HUES48 (cell line): ENCODE data around the gene FBXW11.

Experiments used
- H3K27ac ChIP-seq: one replicate; pipeline ENCODE4 v1.7.0; 2013; ENCODE audit warnings: low read depth, low read length, inconsistent platforms
- H3K27me3 ChIP-seq: 2 replicates; pipeline ENCODE4 v1.6.1; 2013; ENCODE audit warnings: mild to moderate bottlenecking, low read length; ENCODE audit not compliant: control insufficient read depth, insufficient read depth
- H3K36me3 ChIP-seq: 2 replicates; pipeline ENCODE4 v1.6.1; 2013; ENCODE audit warnings: low read length; ENCODE audit not compliant: control insufficient read depth, insufficient read depth
- H3K4me1 ChIP-seq: 2 replicates; pipeline ENCODE4 v1.6.1; 2013; ENCODE audit warnings: mild to moderate bottlenecking, low read length; ENCODE audit not compliant: control insufficient read depth, insufficient read depth
- H3K4me3 ChIP-seq: 2 replicates; pipeline ENCODE4 v1.5.1; 2013; ENCODE audit warnings: mild to moderate bottlenecking, low read depth, low read length
- H3K9ac ChIP-seq: 2 replicates; pipeline ENCODE4 v1.6.1; 2013; ENCODE audit warnings: mild to moderate bottlenecking, low read depth, low read length, moderate library complexity
- H3K9me3 ChIP-seq: 2 replicates; pipeline ENCODE4 v1.6.1; 2013; ENCODE audit warnings: low read length; ENCODE audit not compliant: control insufficient read depth, insufficient read depth

FBXW11 gene

GRCh38 chr5:171865471-171865870 lies 141.0 kb downstream of the FBXW11 start:
- Histone ChIP-seq H3K36me3 (peaks cover 76% of the 10 kb centered on the region), H3K4me1 (no peaks in the 10 kb centered on the region), H3K27ac (no peak overlapping the region), H3K9me3 (no peaks in the 10 kb centered on the region), H3K27me3 (no peaks in the 10 kb centered on the region), H3K4me3 (no peak overlapping the region), H3K9ac (no peak overlapping the region)

DNA sequence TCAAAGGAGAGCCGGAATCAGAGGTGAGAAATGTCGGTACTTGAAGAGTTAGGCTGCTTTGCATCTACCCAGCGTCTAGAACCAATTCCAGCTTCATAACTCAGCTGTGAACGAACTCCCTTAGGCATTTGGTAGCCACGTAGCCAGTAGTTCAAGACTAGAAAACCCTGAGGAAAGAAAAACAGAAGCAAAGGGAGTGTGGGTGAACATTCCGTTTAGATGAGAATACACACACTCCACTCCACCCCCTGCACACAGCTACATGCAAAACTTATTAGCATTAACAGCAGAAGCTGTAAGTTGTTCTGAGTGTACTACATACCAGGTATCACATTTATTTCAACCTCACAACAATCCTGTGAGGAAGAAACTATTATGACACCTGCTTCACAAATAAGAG lies 142.5 kb downstream of the FBXW11 start:
- Histone ChIP-seq H3K9ac (no peak overlapping the region), H3K9me3 (no peaks in the 10 kb centered on the region), H3K36me3 (peaks cover 62% of the 10 kb centered on the region), H3K4me1 (no peaks in the 10 kb centered on the region), H3K27ac (no peak overlapping the region), H3K27me3 (no peaks in the 10 kb centered on the region), H3K4me3 (no peak overlapping the region)

GRCh38 chr5:171862624-171863023 lies 143.8 kb downstream of the FBXW11 start:
- H3K27me3 ChIP-seq: no peaks in the 10 kb centered on the region
- H3K9me3 ChIP-seq: no peaks in the 10 kb centered on the region

GRCh38 chr5:171861381-171861780 lies 145.1 kb downstream of the FBXW11 start:
- Histone ChIP-seq H3K27me3 (no peaks in the 10 kb centered on the region), H3K9ac (no peak overlapping the region), H3K4me3 (no peak overlapping the region), H3K36me3 (peaks cover 37% of the 10 kb centered on the region), H3K27ac (no peak overlapping the region), H3K9me3 (no peaks in the 10 kb centered on the region), H3K4me1 (no peaks in the 10 kb centered on the region)

More at GRCh38 chr5:171862624-171863023, 143.8 kb downstream of the FBXW11 start:
- no peak overlapping the region for H3K4me3 ChIP-seq
- no peak overlapping the region for H3K9ac ChIP-seq
- peaks cover 49% of the 10 kb centered on the region for H3K36me3 ChIP-seq
- no peak overlapping the region for H3K27ac ChIP-seq
- no peaks in the 10 kb centered on the region for H3K4me1 ChIP-seq

- H3K36me3 ChIP-seq: peaks cover 11% of the 10 kb centered on the region; the same call in 1 of the 2 replicates
- no peak overlapping the region for H3K9ac ChIP-seq
- H3K4me3 ChIP-seq: no peak overlapping the region
- no peak overlapping the region for H3K27ac ChIP-seq
- no peaks in the 10 kb centered on the region for H3K9me3 ChIP-seq
- no peaks in the 10 kb centered on the region for H3K27me3 ChIP-seq
- H3K4me1 ChIP-seq: 0 out of 2 replicates have a peak, but pooled peaks cover 2% of the 10 kb centered on the region
Measured at GRCh38 chr5:171858303-171858702, 148.1 kb downstream of the FBXW11 start.

DNA sequence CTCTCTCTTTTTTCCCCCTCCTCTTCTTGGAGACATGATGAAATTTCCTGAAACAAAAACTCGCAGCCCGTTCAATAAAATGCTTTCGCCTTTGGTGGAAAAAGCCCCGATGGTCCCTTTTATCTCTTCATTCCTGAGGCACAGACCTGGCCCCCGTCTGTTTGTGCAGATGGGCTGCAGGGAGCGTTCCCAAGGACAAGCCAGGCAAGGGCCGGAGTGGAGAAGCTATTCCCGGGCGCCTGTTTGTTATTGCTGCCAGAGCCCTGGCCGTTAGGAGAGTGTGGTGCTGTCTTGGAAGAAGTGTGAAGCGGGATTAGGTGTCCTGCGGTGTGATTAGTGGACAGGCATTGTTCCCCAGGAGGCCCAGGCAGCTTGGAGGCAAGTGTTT lies 149.0 kb downstream of the FBXW11 start:
- H3K9ac ChIP-seq: no peak overlapping the region
- 0 out of 2 replicates have a peak, but pooled peaks cover 2% of the 10 kb centered on the region for H3K4me1 ChIP-seq
- H3K36me3 ChIP-seq: peaks cover 4% of the 10 kb centered on the region; the same call in 1 of the 2 replicates
- no peaks in the 10 kb centered on the region for H3K27me3 ChIP-seq
- no peak overlapping the region for H3K27ac ChIP-seq
- no peaks in the 10 kb centered on the region for H3K9me3 ChIP-seq
- no peak overlapping the region for H3K4me3 ChIP-seq

- 0 out of 2 replicates have a peak, but pooled peaks cover 3% of the 10 kb centered on the region for H3K4me1 ChIP-seq
- no peak overlapping the region for H3K9ac ChIP-seq
- H3K27ac ChIP-seq: no peak overlapping the region
- 0 out of 2 replicates have a peak, but pooled peaks cover 4% of the 10 kb centered on the region for H3K36me3 ChIP-seq
- no peaks in the 10 kb centered on the region for H3K9me3 ChIP-seq
- H3K27me3 ChIP-seq: no peaks in the 10 kb centered on the region
- H3K4me3 ChIP-seq: no peak overlapping the region
Measured at GRCh38 chr5:171855798-171856763, 150.4 kb downstream of the FBXW11 start.

- H3K36me3 ChIP-seq: no peaks in the 10 kb centered on the region
- H3K4me1 ChIP-seq: 0 out of 2 replicates have a peak, but pooled peaks cover 7% of the 10 kb centered on the region
- no peak overlapping the region for H3K9ac ChIP-seq
- no peak overlapping the region for H3K4me3 ChIP-seq
- no peaks in the 10 kb centered on the region for H3K27me3 ChIP-seq
- no peak overlapping the region for H3K27ac ChIP-seq
- H3K9me3 ChIP-seq: no peaks in the 10 kb centered on the region
Measured at GRCh38 chr5:171855265-171855664, 151.2 kb downstream of the FBXW11 start.

DNA sequence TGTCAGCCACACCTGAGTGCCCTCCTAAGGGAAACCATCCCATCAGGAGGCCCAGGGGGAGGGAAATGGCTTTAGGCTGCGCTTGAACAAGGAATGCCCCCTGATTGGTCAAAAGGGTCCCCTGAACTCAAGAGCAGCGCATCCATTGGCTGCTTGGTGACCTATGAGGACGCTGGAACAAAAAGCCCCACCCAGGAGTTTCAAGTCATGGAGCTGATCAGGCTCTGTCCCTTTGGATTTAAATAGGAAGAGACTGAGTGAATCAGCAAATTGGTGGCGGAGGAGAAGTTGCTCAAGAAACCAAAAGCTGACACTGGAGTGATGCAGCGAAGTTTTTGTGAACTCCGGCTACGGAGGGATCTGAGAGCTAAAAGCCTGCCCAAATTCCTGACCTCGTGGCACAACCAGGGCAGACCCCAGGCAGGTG lies 154.2 kb downstream of the FBXW11 start:
- Histone ChIP-seq H3K27ac (no peak overlapping the region), H3K9me3 (no peaks in the 10 kb centered on the region), H3K4me3 (no peak overlapping the region), H3K27me3 (no peaks in the 10 kb centered on the region), H3K4me1 (0 out of 2 replicates have a peak, but pooled peaks cover 7% of the 10 kb centered on the region), H3K9ac (no peak overlapping the region), H3K36me3 (no peaks in the 10 kb centered on the region)

DNA sequence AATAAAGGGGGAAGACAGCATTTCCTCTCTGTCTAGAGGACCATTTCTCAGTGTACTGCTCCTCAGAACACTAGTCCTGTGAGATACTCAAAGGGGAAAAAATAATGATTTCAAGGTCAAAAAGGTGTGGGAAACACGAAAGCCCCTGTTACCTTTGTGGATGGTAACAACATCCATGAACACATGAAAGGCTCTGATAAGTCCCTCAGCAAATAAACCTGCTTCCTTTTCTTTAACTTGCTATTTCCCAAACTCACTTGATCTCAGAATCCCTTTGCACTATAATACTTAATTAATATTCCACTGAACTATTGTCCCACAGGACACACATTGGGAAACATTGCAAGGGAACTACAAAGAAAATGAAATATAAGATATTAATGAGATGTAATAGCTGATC lies 155.2 kb downstream of the FBXW11 start:
- Histone ChIP-seq H3K4me3 (no peak overlapping the region), H3K27ac (no peak overlapping the region), H3K4me1 (0 out of 2 replicates have a peak, but pooled peaks cover 7% of the 10 kb centered on the region), H3K9me3 (no peaks in the 10 kb centered on the region), H3K9ac (no peak overlapping the region), H3K27me3 (no peaks in the 10 kb centered on the region), H3K36me3 (no peaks in the 10 kb centered on the region)

GRCh38 chr5:171850324-171850947 lies 156.0 kb downstream of the FBXW11 start:
- H3K4me3 ChIP-seq: no peak overlapping the region
- H3K27ac ChIP-seq: no peak overlapping the region
- H3K27me3 ChIP-seq: no peaks in the 10 kb centered on the region
- no peak overlapping the region for H3K9ac ChIP-seq
- no peaks in the 10 kb centered on the region for H3K36me3 ChIP-seq
- H3K9me3 ChIP-seq: no peaks in the 10 kb centered on the region
- H3K4me1 ChIP-seq: 0 out of 2 replicates have a peak, but pooled peaks cover 7% of the 10 kb centered on the region
